ENCODE results near the gene PRMT5.

- TF ChIP-seq POLR2A (IDR thresholded peaks at IDR 0.05): no peak
- no peak for TF ChIP-seq CTCF (IDR thresholded peaks at IDR 0.05)
- TF ChIP-seq EP300 (IDR thresholded peaks at IDR 0.05): no peak
Measured at GRCh38 chr14:22929961-22930364, 787 bp upstream of the PRMT5 start.

Measured in ovary (tissue), 3 donors.